Astrocyte of the spinal cord (primary cell): ENCODE data around the gene TOR2A.

Source experiments
- DNase-seq: peaks from one replicate; pipeline ENCODE4 v3.0.0; 2011; ENCODE audit warnings: low read depth, low spot score
- H3K4me3 ChIP-seq: 2 replicates; pipeline ENCODE4 v1.5.1; 2011; ENCODE audit warnings: low read depth, mild to moderate bottlenecking, low read length, moderate library complexity
- CTCF ChIP-seq: IDR thresholded peaks from 2 replicates; pipeline ENCODE4 v1.5.1; 2012; ENCODE audit warnings: low read depth, mild to moderate bottlenecking, low read length, inconsistent platforms
- in situ Hi-C: cut with HindIII; loops from 2 replicates; pipeline ENCODE4 v1.10.0; 2017; ENCODE audit warnings: low sequenced_read_pairs

Gene TOR2A

GRCh38 chr9:127711831-127712274, 23.2 kb downstream of the TOR2A start:
- no peak overlapping the region for H3K4me3 ChIP-seq
- TF ChIP-seq CTCF = no peak
- no peak for DNase-seq
- in situ Hi-C loops = no loop called here

GRCh38 chr9:127711226-127711701, 23.8 kb downstream of the TOR2A start:
- TF ChIP-seq CTCF = no peak
- no peak overlapping the region for H3K4me3 ChIP-seq
- in situ Hi-C loops = no loop called here
- no peak for DNase-seq

GRCh38 chr9:127710204-127710783, 24.8 kb downstream of the TOR2A start:
- TF ChIP-seq CTCF = no peak
- H3K4me3 ChIP-seq = no peak overlapping the region
- in situ Hi-C loops = no loop called here
- no peak for DNase-seq

- no peak overlapping the region for H3K4me3 ChIP-seq
- TF ChIP-seq CTCF = no peak
- no peak for DNase-seq
- in situ Hi-C loops = no loop called here
Measured at GRCh38 chr9:127708952-127709587, 26.0 kb downstream of the TOR2A start.

- DNase-seq = no peak
- in situ Hi-C loops = no loop called here
- H3K4me3 ChIP-seq = no peak overlapping the region
- TF ChIP-seq CTCF = no peak
Measured at GRCh38 chr9:127707766-127708165, 27.3 kb downstream of the TOR2A start.

GRCh38 chr9:127706836-127707241, 28.3 kb downstream of the TOR2A start, which contains the start of gene CFAP157:
Gene CFAP157, plus strand, starts transcription at chr9:127706988. Its CDS starts 44 bp downstream, at chr9:127707032.
- TF ChIP-seq CTCF = no peak
- in situ Hi-C loops = no loop called here
- no peak for DNase-seq
- H3K4me3 ChIP-seq = no peak within 1 kb of the TSS
